Esophagus muscularis mucosa (tissue), 3 donors: ENCODE measurements around the gene CSMD2.

Experiments
- POLR2A ChIP-seq: fragments of 450-650 bp; IDR thresholded peaks from one replicate; pipeline ENCODE4 v1.6.1; 2017; ENCODE audit warnings: antibody characterized with exemption, moderate library complexity, mild to moderate bottlenecking, low read depth
- TF ChIP-seq, protein P1 (sequence below), 3 experiments: fragments of 200-600 bp in 2 of 3; fragments of 450-650 bp in 1 of 3; sonication (generic) in 2 of 3; IDR thresholded peaks; one replicate each; pipeline ENCODE4 v1.5.1; 2017 to 2019; ENCODE audit warnings: antibody characterized with exemption in 3 of 3, mild to moderate bottlenecking in 2 of 3, moderate library complexity in 1 of 3

DNA sequence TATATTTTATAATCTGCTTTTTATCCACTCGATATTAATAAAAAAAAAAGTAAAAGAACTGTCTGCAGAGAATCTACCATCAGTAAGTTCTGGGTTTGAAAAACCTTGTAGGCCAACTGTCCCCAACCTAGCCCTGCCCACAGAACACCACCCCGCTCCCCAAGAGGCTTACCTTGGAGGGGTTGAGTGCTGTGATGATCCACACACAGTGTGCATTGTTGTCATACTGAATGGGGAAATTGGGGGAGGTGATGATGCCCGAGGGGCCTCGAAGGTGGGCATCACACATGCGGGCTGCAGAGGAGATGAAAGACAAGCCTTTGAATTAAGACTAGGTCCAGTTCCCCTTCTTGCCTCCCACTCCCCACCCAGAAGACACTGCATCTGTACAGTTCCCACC is 354.5 kb downstream of the CSMD2 start:
- no peak for TF ChIP-seq POLR2A
- TF ChIP-seq, protein P1, sequence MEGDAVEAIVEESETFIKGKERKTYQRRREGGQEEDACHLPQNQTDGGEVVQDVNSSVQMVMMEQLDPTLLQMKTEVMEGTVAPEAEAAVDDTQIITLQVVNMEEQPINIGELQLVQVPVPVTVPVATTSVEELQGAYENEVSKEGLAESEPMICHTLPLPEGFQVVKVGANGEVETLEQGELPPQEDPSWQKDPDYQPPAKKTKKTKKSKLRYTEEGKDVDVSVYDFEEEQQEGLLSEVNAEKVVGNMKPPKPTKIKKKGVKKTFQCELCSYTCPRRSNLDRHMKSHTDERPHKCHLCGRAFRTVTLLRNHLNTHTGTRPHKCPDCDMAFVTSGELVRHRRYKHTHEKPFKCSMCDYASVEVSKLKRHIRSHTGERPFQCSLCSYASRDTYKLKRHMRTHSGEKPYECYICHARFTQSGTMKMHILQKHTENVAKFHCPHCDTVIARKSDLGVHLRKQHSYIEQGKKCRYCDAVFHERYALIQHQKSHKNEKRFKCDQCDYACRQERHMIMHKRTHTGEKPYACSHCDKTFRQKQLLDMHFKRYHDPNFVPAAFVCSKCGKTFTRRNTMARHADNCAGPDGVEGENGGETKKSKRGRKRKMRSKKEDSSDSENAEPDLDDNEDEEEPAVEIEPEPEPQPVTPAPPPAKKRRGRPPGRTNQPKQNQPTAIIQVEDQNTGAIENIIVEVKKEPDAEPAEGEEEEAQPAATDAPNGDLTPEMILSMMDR (IDR thresholded peaks at IDR 0.05), result no peak
